Measurements from ENCODE around the gene WDR54. TPM values are rescaled to one million over a fixed set of nuclear protein-coding genes. Genes with fewer than 3 reads are reported as not detected.
A peak's percentile ranks its signal among the peaks of the same experiment; 100 is the strongest.

Gene WDR54
- total and polyA plus RNA-seq, 7 donors = 3.0 to 13.6 (median 8.0) TPM

GRCh38 chr2:74396149-74396548 lies 25.4 kb upstream of the WDR54 start:
- peaks cover 0 to 6% (median 3%) of the 10 kb centered on the region in 4 donors for H3K4me1 ChIP-seq
- intact Hi-C loops (cut with DNase I) = loop anchor here (10.0 kb wide), 1 partner anchor 141 kb away; no protein-coding TSS in a partner anchor

DNA sequence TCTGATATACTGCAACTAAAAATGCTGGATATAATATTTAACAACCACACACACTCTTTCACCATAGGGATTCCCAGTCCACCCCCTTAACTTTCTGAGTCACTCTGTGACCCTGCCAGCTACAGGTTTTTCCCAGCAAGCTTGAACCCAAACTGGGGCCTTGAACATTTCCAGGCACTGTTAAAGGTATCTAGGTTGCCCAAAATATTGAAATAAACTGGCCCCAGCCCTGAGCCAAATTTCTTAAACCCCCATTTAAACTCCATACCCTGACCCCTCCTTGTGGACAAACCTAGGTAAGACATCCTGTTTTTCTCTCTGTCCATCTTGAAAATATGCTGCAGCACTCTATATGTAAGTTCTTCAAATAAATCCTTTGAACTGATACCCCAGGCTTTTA lies 21.7 kb upstream of the WDR54 start:
- DNase-seq = no peak
- Histone ChIP-seq H3K27me3 (no peaks in the 10 kb centered on the region), H3K9me3 (no peaks in the 10 kb centered on the region), H3K27ac (no peak overlapping the region), H3K36me3 (no peaks in the 10 kb centered on the region), H3K4me1 (no peaks in the 10 kb centered on the region), H3K4me3 (no peak overlapping the region)
- TF ChIP-seq, protein P1, sequence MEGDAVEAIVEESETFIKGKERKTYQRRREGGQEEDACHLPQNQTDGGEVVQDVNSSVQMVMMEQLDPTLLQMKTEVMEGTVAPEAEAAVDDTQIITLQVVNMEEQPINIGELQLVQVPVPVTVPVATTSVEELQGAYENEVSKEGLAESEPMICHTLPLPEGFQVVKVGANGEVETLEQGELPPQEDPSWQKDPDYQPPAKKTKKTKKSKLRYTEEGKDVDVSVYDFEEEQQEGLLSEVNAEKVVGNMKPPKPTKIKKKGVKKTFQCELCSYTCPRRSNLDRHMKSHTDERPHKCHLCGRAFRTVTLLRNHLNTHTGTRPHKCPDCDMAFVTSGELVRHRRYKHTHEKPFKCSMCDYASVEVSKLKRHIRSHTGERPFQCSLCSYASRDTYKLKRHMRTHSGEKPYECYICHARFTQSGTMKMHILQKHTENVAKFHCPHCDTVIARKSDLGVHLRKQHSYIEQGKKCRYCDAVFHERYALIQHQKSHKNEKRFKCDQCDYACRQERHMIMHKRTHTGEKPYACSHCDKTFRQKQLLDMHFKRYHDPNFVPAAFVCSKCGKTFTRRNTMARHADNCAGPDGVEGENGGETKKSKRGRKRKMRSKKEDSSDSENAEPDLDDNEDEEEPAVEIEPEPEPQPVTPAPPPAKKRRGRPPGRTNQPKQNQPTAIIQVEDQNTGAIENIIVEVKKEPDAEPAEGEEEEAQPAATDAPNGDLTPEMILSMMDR (IDR thresholded peaks at IDR 0.05) = peak in 3 of 4 experiments; percentile 16 to 32 (median 19)
- TF ChIP-seq EP300 (IDR thresholded peaks at IDR 0.05) = no peak
- intact Hi-C loops (cut with DNase I) = loop anchor here (10.0 kb wide), 1 partner anchor 145 kb away; no protein-coding TSS in a partner anchor

More at GRCh38 chr2:74396149-74396548, 25.4 kb upstream of the WDR54 start:
- H3K27ac ChIP-seq = no peak overlapping the region
- H3K9me3 ChIP-seq = no peaks in the 10 kb centered on the region
- no peaks in the 10 kb centered on the region for H3K27me3 ChIP-seq
- no peaks in the 10 kb centered on the region for H3K36me3 ChIP-seq
- no peak overlapping the region for H3K4me3 ChIP-seq
- DNase-seq = no peak
- 95 to 96% methylated on average over 2 of the region's 2 CpGs for WGBS, 2 donors
- TF ChIP-seq, protein P1 (IDR thresholded peaks at IDR 0.05) = no peak
- no peak for TF ChIP-seq POLR2A (IDR thresholded peaks at IDR 0.05)
- TF ChIP-seq POLR2AphosphoS5 (IDR thresholded peaks at IDR 0.05) = no peak
- TF ChIP-seq EP300 (IDR thresholded peaks at IDR 0.05) = no peak

GRCh38 chr2:74401891-74402290 lies 19.6 kb upstream of the WDR54 start:
- no peak overlapping the region for H3K4me3 ChIP-seq
- H3K27ac ChIP-seq = no peak overlapping the region
- H3K9me3 ChIP-seq = no peaks in the 10 kb centered on the region
- H3K36me3 ChIP-seq = no peaks in the 10 kb centered on the region
- intact Hi-C loops (cut with DNase I) = no loop called here
- DNase-seq = no peak
- no peaks in the 10 kb centered on the region for H3K27me3 ChIP-seq
- H3K4me1 ChIP-seq = no peaks in the 10 kb centered on the region
- TF ChIP-seq POLR2AphosphoS5 (IDR thresholded peaks at IDR 0.05) (no peak), EP300 (IDR thresholded peaks at IDR 0.05) (no peak), POLR2A (IDR thresholded peaks at IDR 0.05) (no peak)
- TF ChIP-seq, protein P1 (IDR thresholded peaks at IDR 0.05) = no peak
- WGBS, 2 donors = 75 to 89% methylated on average over 2 of the region's 2 CpGs

- TF ChIP-seq, protein P1 (IDR thresholded peaks at IDR 0.05) = no peak
- TF ChIP-seq EP300 (IDR thresholded peaks at IDR 0.05) = no peak
- TF ChIP-seq POLR2AphosphoS5 (IDR thresholded peaks at IDR 0.05) = no peak
- no peak for TF ChIP-seq POLR2A (IDR thresholded peaks at IDR 0.05)
- intact Hi-C loops (cut with DNase I) = no loop called here
- Histone ChIP-seq H3K9me3 (no peaks in the 10 kb centered on the region), H3K27ac (no peak overlapping the region), H3K4me1 (no peaks in the 10 kb centered on the region), H3K4me3 (no peak overlapping the region), H3K36me3 (no peaks in the 10 kb centered on the region), H3K27me3 (no peaks in the 10 kb centered on the region)
- DNase-seq = no peak
These were observed 15.5 kb upstream of the WDR54 start for GRCh38 chr2:74406035-74406434.

GRCh38 chr2:74407682-74408081 lies 13.8 kb upstream of the WDR54 start:
- no peaks in the 10 kb centered on the region for H3K27me3 ChIP-seq
- no peaks in the 10 kb centered on the region for H3K9me3 ChIP-seq
- intact Hi-C loops (cut with DNase I) = no loop called here
- no peaks in the 10 kb centered on the region for H3K4me1 ChIP-seq
- H3K27ac ChIP-seq = no peak overlapping the region
- no peaks in the 10 kb centered on the region for H3K36me3 ChIP-seq
- no peak overlapping the region for H3K4me3 ChIP-seq
- 83 to 91% methylated on average over 5 of the region's 5 CpGs for WGBS, 2 donors
- TF ChIP-seq EP300 (IDR thresholded peaks at IDR 0.05) = no peak
- TF ChIP-seq POLR2A (IDR thresholded peaks at IDR 0.05) = no peak
- TF ChIP-seq POLR2AphosphoS5 (IDR thresholded peaks at IDR 0.05) = no peak
- TF ChIP-seq, protein P1 (IDR thresholded peaks at IDR 0.05) = no peak
- no peak for DNase-seq

All from sigmoid colon (tissue), 7 donors.